ENCODE data around the gene LTBP1. TPM values are rescaled to one million over a fixed set of nuclear protein-coding genes. Genes with fewer than 3 reads are reported as not detected.

LTBP1 gene
- total RNA-seq, 1 donor from 2014 or later = 3.9 TPM

- Mint-ChIP-seq H3K4me3 (ENCODE audit: unreplicated experiment) (no peak overlapping the region), H3K4me1 (ENCODE audit: low read depth, unreplicated experiment) (no peaks in the 10 kb centered on the region), H3K27ac (ENCODE audit: unreplicated experiment) (no peak overlapping the region), H3K9me3 (ENCODE audit: unreplicated experiment) (peaks cover under 1% of the 10 kb centered on the region), H3K27me3 (ENCODE audit: unreplicated experiment) (no peaks in the 10 kb centered on the region), H3K36me3 (ENCODE audit: unreplicated experiment) (peaks cover 10% of the 10 kb centered on the region)
- no peak for TF ChIP-seq CTCF (IDR thresholded peaks at IDR 0.05; ENCODE audit: partially characterized antibody, unreplicated experiment)
- DNase-seq = no peak
These were observed 39.7 kb downstream of the LTBP1 start for GRCh38 chr2:32986480-32986879.

- no peak for TF ChIP-seq CTCF (IDR thresholded peaks at IDR 0.05; ENCODE audit: partially characterized antibody, unreplicated experiment)
- no peak for DNase-seq
- Mint-ChIP-seq H3K36me3 (ENCODE audit: unreplicated experiment) (peaks cover 3% of the 10 kb centered on the region), H3K4me1 (ENCODE audit: low read depth, unreplicated experiment) (no peaks in the 10 kb centered on the region), H3K9me3 (ENCODE audit: unreplicated experiment) (peaks cover 1% of the 10 kb centered on the region), H3K27ac (ENCODE audit: unreplicated experiment) (no peak overlapping the region), H3K4me3 (ENCODE audit: unreplicated experiment) (no peak overlapping the region), H3K27me3 (ENCODE audit: unreplicated experiment) (no peaks in the 10 kb centered on the region)
These were observed 41.8 kb downstream of the LTBP1 start for GRCh38 chr2:32988525-32988924.

GRCh38 chr2:32990556-32990955, 43.8 kb downstream of the LTBP1 start:
- Mint-ChIP-seq H3K27me3 (ENCODE audit: unreplicated experiment) (no peaks in the 10 kb centered on the region), H3K4me1 (ENCODE audit: low read depth, unreplicated experiment) (no peaks in the 10 kb centered on the region), H3K36me3 (ENCODE audit: unreplicated experiment) (no peaks in the 10 kb centered on the region), H3K27ac (ENCODE audit: unreplicated experiment) (no peak overlapping the region), H3K9me3 (ENCODE audit: unreplicated experiment) (peaks cover 1% of the 10 kb centered on the region), H3K4me3 (ENCODE audit: unreplicated experiment) (no peak overlapping the region)
- DNase-seq = no peak
- TF ChIP-seq CTCF (IDR thresholded peaks at IDR 0.05; ENCODE audit: partially characterized antibody, unreplicated experiment) = no peak

- Mint-ChIP-seq H3K27me3 (ENCODE audit: unreplicated experiment) (no peaks in the 10 kb centered on the region), H3K9me3 (ENCODE audit: unreplicated experiment) (peaks cover 4% of the 10 kb centered on the region), H3K4me3 (ENCODE audit: unreplicated experiment) (no peak overlapping the region), H3K27ac (ENCODE audit: unreplicated experiment) (no peak overlapping the region), H3K36me3 (ENCODE audit: unreplicated experiment) (peaks cover 5% of the 10 kb centered on the region), H3K4me1 (ENCODE audit: low read depth, unreplicated experiment) (no peaks in the 10 kb centered on the region)
- TF ChIP-seq CTCF (IDR thresholded peaks at IDR 0.05; ENCODE audit: partially characterized antibody, unreplicated experiment) = no peak
- no peak for DNase-seq
These were observed 44.5 kb downstream of the LTBP1 start for GRCh38 chr2:32991091-32991845.

- TF ChIP-seq CTCF (IDR thresholded peaks at IDR 0.05; ENCODE audit: partially characterized antibody, unreplicated experiment) = no peak
- Mint-ChIP-seq H3K27me3 (ENCODE audit: unreplicated experiment) (no peaks in the 10 kb centered on the region), H3K9me3 (ENCODE audit: unreplicated experiment) (peaks cover 4% of the 10 kb centered on the region), H3K4me3 (ENCODE audit: unreplicated experiment) (no peak overlapping the region), H3K27ac (ENCODE audit: unreplicated experiment) (no peak overlapping the region), H3K36me3 (ENCODE audit: unreplicated experiment) (peaks cover 5% of the 10 kb centered on the region), H3K4me1 (ENCODE audit: low read depth, unreplicated experiment) (no peaks in the 10 kb centered on the region)
- DNase-seq = no peak
These were observed 46.3 kb downstream of the LTBP1 start for GRCh38 chr2:32993005-32993539.

Data from glutamatergic neuron (in vitro differentiated cells).